Sigmoid colon (tissue), 4 donors: Measurements from ENCODE around the gene STIL.

Experiments used
- CTCF ChIP-seq, 4 experiments: fragments of 450-650 bp in 3 of 4; fragments of 200-600 bp in 1 of 4; IDR thresholded peaks; one replicate each; pipeline ENCODE4 v1.5.1; 2016 to 2019; ENCODE audit warnings: antibody characterized with exemption in 4 of 4, mild to moderate bottlenecking in 3 of 4, moderate library complexity in 2 of 4
- EP300 ChIP-seq, 4 donors: sonication (generic); formaldehyde crosslinking; IDR thresholded peaks; one replicate each; pipeline ENCODE4 v1.6.1; 2017; ENCODE audit warnings: antibody characterized with exemption in 4 of 4

DNA sequence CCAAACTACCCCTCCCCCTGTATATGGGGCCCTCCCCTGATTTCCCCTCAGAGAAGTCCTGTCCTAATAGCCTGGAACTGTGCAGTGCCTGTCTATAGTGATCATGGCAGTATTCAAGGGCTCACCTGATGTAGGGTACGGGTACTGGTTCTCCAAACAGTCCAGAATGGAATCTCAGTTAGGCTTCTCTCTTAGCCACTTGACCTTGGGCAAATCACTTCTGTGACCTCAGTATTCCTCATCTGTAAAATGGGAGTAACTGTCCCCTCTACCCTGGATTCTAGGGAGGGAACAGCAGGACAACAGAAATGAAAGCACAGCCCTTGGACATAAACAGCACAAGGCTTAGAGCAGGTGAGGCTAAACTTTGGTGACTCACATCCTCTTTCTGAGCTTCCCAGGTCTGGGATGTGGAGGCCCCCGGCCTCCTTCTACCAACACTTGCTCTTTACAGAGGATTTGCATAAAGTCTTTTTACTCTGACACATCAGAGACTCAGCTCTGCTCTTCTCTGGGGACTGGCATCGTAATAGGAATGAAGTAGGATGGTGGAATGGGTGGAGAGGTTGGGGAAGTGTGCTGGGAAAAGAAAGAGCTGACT lies 104.1 kb downstream of the STIL start:
- TF ChIP-seq CTCF (IDR thresholded peaks at IDR 0.05) (no peak), EP300 (IDR thresholded peaks at IDR 0.05) (no peak)
